ENCODE results near the gene NDUFS2. TPM values are rescaled to one million over a fixed set of nuclear protein-coding genes. Genes with fewer than 3 reads are reported as not detected.
A peak's percentile ranks its signal among the peaks of the same experiment; 100 is the strongest.

Gene NDUFS2
- total RNA-seq, 2 experiments from 2014 or later, result 85.9 to 97.1 TPM

DNA sequence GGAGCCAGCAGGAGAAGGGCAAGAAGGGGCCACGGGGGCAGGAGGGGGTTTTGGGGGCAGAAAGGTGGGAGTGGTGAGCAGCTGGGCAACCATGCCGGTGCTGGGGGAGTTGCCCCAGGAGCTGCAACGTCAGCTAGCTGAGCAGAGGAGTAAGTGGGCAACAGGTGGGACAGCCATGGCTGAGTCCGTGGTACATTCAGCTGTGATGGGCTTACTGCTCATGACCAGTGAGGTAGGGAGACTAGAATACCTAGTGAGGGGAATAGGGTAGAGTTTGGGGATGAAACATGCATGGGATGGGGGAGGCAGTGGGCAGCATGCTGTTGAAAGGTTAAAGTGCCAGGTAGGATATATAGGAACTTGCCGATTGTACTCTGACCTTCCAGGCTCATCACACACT, 40.5 kb upstream of the NDUFS2 start:
- no peak for DNase-seq
- ATAC-seq, result no peak
- ChIA-PET POLR2A (interaction anchor here (0.7 to 1.2 kb wide), 5 partner anchors 19 to 117 kb away, joined by 3 read pairs; partner anchors contain the start of gene NDUFS2), CTCF (interaction anchor here (1.6 to 1.8 kb wide), 2 partner anchors 65 to 129 kb away, joined by 3 to 7 read pairs; partner anchors contain the start of gene TOMM40L)
- peaks cover 58% of the 10 kb centered on the region for H3K4me1 Mint-ChIP-seq (ENCODE audit: low read depth)
- TF ChIP-seq, protein P1, sequence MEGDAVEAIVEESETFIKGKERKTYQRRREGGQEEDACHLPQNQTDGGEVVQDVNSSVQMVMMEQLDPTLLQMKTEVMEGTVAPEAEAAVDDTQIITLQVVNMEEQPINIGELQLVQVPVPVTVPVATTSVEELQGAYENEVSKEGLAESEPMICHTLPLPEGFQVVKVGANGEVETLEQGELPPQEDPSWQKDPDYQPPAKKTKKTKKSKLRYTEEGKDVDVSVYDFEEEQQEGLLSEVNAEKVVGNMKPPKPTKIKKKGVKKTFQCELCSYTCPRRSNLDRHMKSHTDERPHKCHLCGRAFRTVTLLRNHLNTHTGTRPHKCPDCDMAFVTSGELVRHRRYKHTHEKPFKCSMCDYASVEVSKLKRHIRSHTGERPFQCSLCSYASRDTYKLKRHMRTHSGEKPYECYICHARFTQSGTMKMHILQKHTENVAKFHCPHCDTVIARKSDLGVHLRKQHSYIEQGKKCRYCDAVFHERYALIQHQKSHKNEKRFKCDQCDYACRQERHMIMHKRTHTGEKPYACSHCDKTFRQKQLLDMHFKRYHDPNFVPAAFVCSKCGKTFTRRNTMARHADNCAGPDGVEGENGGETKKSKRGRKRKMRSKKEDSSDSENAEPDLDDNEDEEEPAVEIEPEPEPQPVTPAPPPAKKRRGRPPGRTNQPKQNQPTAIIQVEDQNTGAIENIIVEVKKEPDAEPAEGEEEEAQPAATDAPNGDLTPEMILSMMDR (IDR thresholded peaks at IDR 0.05), result no peak
- peaks cover 30% of the 10 kb centered on the region for H3K36me3 Mint-ChIP-seq (ENCODE audit: low read depth)
- no peaks in the 10 kb centered on the region for H3K27me3 Mint-ChIP-seq
- no peaks in the 10 kb centered on the region for H3K9me3 Mint-ChIP-seq
- H3K27ac Mint-ChIP-seq, result no peak overlapping the region
- H3K4me3 Mint-ChIP-seq, result peak overlapping the region; percentile 3
- intact Hi-C loops (cut with micrococcal nuclease), result no loop called here

DNA sequence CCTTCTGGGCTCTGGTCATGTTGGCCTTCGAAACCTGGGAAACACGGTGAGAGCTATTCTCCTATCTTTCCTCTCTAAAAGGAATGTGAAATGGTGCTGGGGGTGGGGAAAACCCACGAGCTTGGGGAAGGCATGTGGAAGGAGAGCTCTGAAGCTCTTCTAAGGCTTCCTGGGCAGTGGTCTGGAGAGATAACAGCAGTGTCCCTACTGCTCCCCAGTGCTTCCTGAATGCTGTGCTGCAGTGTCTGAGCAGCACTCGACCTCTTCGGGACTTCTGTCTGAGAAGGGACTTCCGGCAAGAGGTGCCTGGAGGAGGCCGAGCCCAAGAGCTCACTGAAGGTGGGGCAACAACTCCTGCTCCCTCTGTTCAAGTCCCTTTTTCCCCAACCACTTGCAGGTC, 40.1 kb upstream of the NDUFS2 start:
- no peak for ATAC-seq
- H3K36me3 Mint-ChIP-seq (ENCODE audit: low read depth), result peaks cover 27% of the 10 kb centered on the region
- peak overlapping the region; percentile 9 for H3K27ac Mint-ChIP-seq
- H3K4me3 Mint-ChIP-seq, result peak overlapping the region; percentile 3
- H3K4me1 Mint-ChIP-seq (ENCODE audit: low read depth), result peaks cover 60% of the 10 kb centered on the region
- TF ChIP-seq, protein P1 (IDR thresholded peaks at IDR 0.05), result no peak
- intact Hi-C loops (cut with micrococcal nuclease), result no loop called here
- DNase-seq, result no peak
- ChIA-PET POLR2A (interaction anchor here (0.7 to 1.2 kb wide), 6 partner anchors 20 to 117 kb away, joined by 3 to 4 read pairs (median 3); partner anchors contain the start of genes NDUFS2 and PCP4L1), CTCF (interaction anchor here (1.6 to 1.8 kb wide), 3 partner anchors 44 to 129 kb away, joined by 3 to 7 read pairs (median 4); partner anchors contain the start of genes NIT1, PFDN2 and TOMM40L)
- no peaks in the 10 kb centered on the region for H3K9me3 Mint-ChIP-seq
- no peaks in the 10 kb centered on the region for H3K27me3 Mint-ChIP-seq

DNA sequence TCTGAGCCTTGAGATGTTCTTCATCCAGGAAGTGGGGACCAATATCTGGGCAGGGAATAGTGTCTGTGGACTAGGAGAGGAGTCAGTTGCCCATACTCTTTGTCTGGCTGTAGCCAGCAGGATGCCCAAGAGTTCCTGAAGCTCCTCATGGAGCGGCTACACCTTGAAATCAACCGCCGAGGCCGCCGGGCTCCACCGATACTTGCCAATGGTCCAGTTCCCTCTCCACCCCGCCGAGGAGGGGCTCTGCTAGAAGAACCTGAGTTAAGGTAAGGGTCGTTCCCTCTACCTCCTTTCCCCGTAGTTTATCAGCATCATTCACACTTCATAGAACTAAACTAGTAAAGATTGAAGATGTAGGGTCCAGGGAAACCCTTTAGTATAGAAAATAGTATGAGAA, 39.4 kb upstream of the NDUFS2 start:
- ATAC-seq (no peak), DNase-seq (no peak)
- Mint-ChIP-seq H3K36me3 (ENCODE audit: low read depth) (peaks cover 24% of the 10 kb centered on the region), H3K4me3 (no peak overlapping the region), H3K4me1 (ENCODE audit: low read depth) (peaks cover 65% of the 10 kb centered on the region), H3K27ac (no peak overlapping the region), H3K27me3 (no peaks in the 10 kb centered on the region), H3K9me3 (no peaks in the 10 kb centered on the region)
- intact Hi-C loops (cut with micrococcal nuclease), result no loop called here
- TF ChIP-seq, protein P1 (IDR thresholded peaks at IDR 0.05), result no peak
- POLR2A ChIA-PET, result interaction anchor here (0.9 to 6.5 kb wide), 3 partner anchors 13 to 96 kb away, joined by 3 to 46 read pairs (median 4); partner anchors contain the start of genes B4GALT3 and PCP4L1
- CTCF ChIA-PET, result interaction anchor here (1.6 to 1.8 kb wide), 3 partner anchors 45 to 128 kb away, joined by 3 to 7 read pairs (median 4); partner anchors contain the start of genes NIT1, PFDN2 and TOMM40L

DNA sequence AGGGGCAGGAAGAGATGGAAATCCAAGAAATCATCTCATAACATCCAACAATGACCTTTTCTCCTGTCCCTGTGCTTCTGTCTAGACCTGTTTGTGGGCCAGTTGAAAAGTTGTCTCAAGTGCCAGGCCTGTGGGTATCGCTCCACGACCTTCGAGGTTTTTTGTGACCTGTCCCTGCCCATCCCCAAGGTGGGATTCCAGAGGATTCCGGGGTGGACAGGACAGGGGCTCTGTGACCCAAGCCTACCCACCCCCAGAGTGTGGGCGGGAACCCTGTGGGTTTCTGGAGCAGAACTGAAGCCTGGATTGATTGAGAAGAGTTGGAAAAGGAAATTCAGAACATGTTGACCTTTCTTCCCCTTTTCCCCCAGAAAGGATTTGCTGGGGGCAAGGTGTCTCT, 38.4 kb upstream of the NDUFS2 start:
- Mint-ChIP-seq H3K4me1 (ENCODE audit: low read depth) (peaks cover 64% of the 10 kb centered on the region), H3K27me3 (no peaks in the 10 kb centered on the region), H3K9me3 (no peaks in the 10 kb centered on the region), H3K36me3 (ENCODE audit: low read depth) (peaks cover 21% of the 10 kb centered on the region), H3K4me3 (no peak overlapping the region), H3K27ac (peak overlapping the region; percentile 1)
- intact Hi-C loops (cut with micrococcal nuclease), result no loop called here
- ChIA-PET POLR2A (interaction anchor here (0.8 to 6.5 kb wide), 3 partner anchors 9 to 45 kb away, joined by 3 to 46 read pairs (median 34); partner anchors contain the start of genes B4GALT3 and UFC1), CTCF (interaction anchor here (1.8 to 2.9 kb wide), 3 partner anchors 10 to 46 kb away, joined by 4 to 50 read pairs (median 16); partner anchors contain the start of genes NIT1, PFDN2 and UFC1)
- DNase-seq, result no peak
- TF ChIP-seq, protein P1 (IDR thresholded peaks at IDR 0.05), result no peak
- no peak for ATAC-seq

Data from activated CD8-positive, alpha-beta T cell treated with anti-CD3 and anti-CD28 coated beads for 36 hours (primary cell).